Upper lobe of left lung (tissue), 6 donors: ENCODE measurements around the gene FAM168B. TPM values are rescaled to one million over a fixed set of nuclear protein-coding genes. Genes with fewer than 3 reads are reported as not detected.

Source experiments
- ATAC-seq, 2 donors: fragments of 200-7000 bp; cut with Tn5 transposase; one replicate each; pipeline ENCODE4 v1.9.1; 2022; ENCODE audit warnings: mild to moderate bottlenecking in 2 of 2, moderate library complexity in 2 of 2; ENCODE audit not compliant: low FRiP score in 2 of 2
- DNase-seq, 2 donors: peaks; one replicate each; pipeline ENCODE4 v3.0.0-alpha.2; 2019 to 2020
- H3K27ac ChIP-seq, 4 donors: fragments of 200-600 bp; sonication (generic); one replicate each; pipeline ENCODE4 v1.5.1; 2016 to 2019
- H3K27me3 ChIP-seq, 4 donors: fragments of 200-600 bp; sonication (generic); one replicate each; pipeline ENCODE4 v1.5.1; 2017 to 2019
- H3K36me3 ChIP-seq, 4 donors: fragments of 200-600 bp; sonication (generic); one replicate each; pipeline ENCODE4 v1.5.1; 2016 to 2019
- H3K4me1 ChIP-seq, 4 donors: fragments of 200-600 bp; sonication (generic); one replicate each; pipeline ENCODE4 v1.5.1; 2018 to 2019
- H3K4me3 ChIP-seq, 4 donors: fragments of 200-600 bp; sonication (generic); one replicate each; pipeline ENCODE4 v1.5.1; 2017 to 2019; ENCODE audit warnings: mild to moderate bottlenecking in 2 of 4, moderate library complexity in 1 of 4
- H3K9me3 ChIP-seq, 4 donors: fragments of 200-600 bp; sonication (generic); one replicate each; pipeline ENCODE4 v1.5.1; 2018 to 2019
- EP300 ChIP-seq, 4 donors: sonication (generic); formaldehyde crosslinking; IDR thresholded peaks; one replicate each; pipeline ENCODE4 v1.5.1; 2017; ENCODE audit warnings: antibody characterized with exemption in 4 of 4, control low read depth in 2 of 4
- POLR2A ChIP-seq, 4 donors: fragments of 450-650 bp; IDR thresholded peaks; one replicate each; pipeline ENCODE4 v1.5.1; 2016 to 2017; ENCODE audit warnings: antibody characterized with exemption in 4 of 4, mild to moderate bottlenecking in 2 of 4
- POLR2AphosphoS5 ChIP-seq, 2 donors: sonication (generic); formaldehyde crosslinking; IDR thresholded peaks; one replicate each; pipeline ENCODE4 v1.5.1; 2017; ENCODE audit warnings: antibody characterized with exemption in 2 of 2
- whole genome bisulfite sequencing, 2 donors: methylation state at CpG; one replicate each; pipeline ENCODE4 v1.1.5; 2017 to 2018; 5-methylcytosine and 5-hydroxymethylcytosine counted together
- total RNA-seq, 6 donors: library from RNA; depleted of rRNA in 4 of 6; stranded (reverse); fragments of >200 nt in 4 of 6; gene quantifications; one replicate each; pipeline versions ENCODE4 v1.1.0 to v1.2.1, GENCODE V29; 2016 to 2021
- TF ChIP-seq, protein P1 (sequence below), 6 experiments: fragments of 450-650 bp in 4 of 6; fragments of 200-600 bp in 2 of 6; sonication (generic) in 2 of 6; IDR thresholded peaks; one replicate each; pipeline ENCODE4 v1.5.1; 2016 to 2019; ENCODE audit warnings: antibody characterized with exemption in 6 of 6
- donor health status: DM: no; HTN: no; CAD: no; lungs with moderate emphysema.
- donor health status: DM: no; HTN: yes; CAD: no; lungs with severe emphysema.

The FAM168B gene
- total RNA-seq, 6 donors from 2014 or later: 22.0 to 86.9 (median 72.8) TPM

DNA sequence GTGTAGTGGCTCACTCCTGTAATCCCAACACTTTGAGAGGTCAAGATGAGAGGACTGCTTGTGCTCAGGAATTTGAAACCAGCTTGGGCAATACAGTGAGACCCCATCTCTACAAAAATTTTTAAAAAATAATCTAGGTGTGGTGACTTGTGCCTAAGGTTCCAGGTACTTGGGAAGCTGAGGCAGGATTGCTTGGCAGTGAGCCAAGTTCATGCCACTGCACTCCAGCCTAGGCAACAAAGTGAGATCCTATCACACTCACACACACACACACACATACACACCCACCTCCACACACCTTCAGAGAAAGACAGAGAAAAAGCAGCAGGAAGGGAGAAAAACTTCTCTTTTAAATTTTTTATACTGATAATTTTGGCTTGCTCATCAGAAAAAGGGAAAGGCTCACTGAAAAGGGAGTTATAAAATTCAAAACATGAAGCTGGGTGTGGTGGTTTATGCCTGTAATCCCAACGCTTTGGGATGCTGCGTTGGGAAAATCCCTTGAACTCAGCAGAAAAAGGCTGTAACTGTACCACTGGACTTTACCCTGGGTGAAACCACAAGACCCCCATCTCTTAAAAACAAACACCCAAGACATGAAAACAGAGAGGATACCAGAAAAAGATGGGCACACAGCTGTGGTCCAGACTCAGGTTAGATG, 25.7 kb downstream of the FAM168B start:
- peaks cover 10 to 65% (median 43%) of the 10 kb centered on the region in 4 donors for H3K36me3 ChIP-seq
- no peak for TF ChIP-seq POLR2AphosphoS5 (IDR thresholded peaks at IDR 0.05)
- no peak for TF ChIP-seq POLR2A (IDR thresholded peaks at IDR 0.05)
- TF ChIP-seq EP300 (IDR thresholded peaks at IDR 0.05): no peak

DNA sequence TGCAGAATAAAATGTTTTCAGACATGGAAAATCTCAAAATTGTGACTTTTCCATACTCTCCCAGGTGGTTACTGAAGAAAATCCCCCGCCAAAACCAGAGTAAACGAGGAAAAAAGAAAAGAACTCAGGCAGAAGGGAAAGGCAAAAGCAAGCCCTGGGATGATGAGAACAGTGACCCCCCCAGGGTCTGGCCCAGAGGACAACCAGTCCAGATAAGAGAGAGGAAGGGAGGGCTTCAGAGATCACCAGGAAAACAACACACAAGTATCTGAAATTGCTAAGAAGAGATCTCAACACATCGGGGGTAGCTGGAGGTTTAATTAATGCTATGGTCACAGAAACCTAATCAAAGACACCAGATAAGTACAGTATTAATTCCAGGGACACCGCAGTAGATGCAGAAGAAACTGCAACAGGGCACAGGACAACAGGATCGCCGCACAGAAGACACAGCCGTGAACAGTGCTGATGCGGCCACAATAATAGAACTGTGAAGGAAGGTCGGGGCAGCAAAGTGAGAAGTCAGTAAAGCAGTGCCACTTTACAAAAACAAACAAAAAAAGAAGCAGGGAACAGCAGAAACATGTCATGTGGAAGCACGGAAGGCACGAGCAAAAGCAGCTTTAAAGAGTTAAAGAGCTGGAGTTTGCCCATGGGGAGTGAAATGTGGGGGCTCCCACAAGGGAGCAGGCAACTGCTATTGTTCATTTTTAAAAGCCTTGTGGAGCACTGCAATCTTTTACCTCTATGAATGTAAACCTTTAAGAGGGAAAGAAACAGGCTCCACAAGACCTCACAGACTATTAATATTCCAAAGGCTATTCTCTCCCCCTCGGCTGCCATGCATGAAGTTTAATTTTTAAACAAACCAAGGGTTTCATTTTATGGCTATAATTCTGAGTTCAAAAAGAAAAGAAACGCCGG, 28.4 kb downstream of the FAM168B start:
- H3K36me3 ChIP-seq: peaks cover 2 to 51% (median 24%) of the 10 kb centered on the region in 4 donors
- TF ChIP-seq EP300 (IDR thresholded peaks at IDR 0.05): no peak
- TF ChIP-seq POLR2AphosphoS5 (IDR thresholded peaks at IDR 0.05): no peak
- TF ChIP-seq, protein P1, sequence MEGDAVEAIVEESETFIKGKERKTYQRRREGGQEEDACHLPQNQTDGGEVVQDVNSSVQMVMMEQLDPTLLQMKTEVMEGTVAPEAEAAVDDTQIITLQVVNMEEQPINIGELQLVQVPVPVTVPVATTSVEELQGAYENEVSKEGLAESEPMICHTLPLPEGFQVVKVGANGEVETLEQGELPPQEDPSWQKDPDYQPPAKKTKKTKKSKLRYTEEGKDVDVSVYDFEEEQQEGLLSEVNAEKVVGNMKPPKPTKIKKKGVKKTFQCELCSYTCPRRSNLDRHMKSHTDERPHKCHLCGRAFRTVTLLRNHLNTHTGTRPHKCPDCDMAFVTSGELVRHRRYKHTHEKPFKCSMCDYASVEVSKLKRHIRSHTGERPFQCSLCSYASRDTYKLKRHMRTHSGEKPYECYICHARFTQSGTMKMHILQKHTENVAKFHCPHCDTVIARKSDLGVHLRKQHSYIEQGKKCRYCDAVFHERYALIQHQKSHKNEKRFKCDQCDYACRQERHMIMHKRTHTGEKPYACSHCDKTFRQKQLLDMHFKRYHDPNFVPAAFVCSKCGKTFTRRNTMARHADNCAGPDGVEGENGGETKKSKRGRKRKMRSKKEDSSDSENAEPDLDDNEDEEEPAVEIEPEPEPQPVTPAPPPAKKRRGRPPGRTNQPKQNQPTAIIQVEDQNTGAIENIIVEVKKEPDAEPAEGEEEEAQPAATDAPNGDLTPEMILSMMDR (IDR thresholded peaks at IDR 0.05): no peak
- TF ChIP-seq POLR2A (IDR thresholded peaks at IDR 0.05): no peak
- H3K9me3 ChIP-seq: no peaks in the 10 kb centered on the region
- H3K27me3 ChIP-seq: no peaks in the 10 kb centered on the region
- no peak for ATAC-seq
- peaks cover 0 to 10% (median 2%) of the 10 kb centered on the region in 4 donors for H3K4me1 ChIP-seq
- H3K27ac ChIP-seq: no peak overlapping the region
- DNase-seq: no peak
- no peak overlapping the region for H3K4me3 ChIP-seq
- WGBS, 2 donors: 73 to 82% methylated on average over 14 of the region's 14 CpGs

More for the DNA sequence above, 25.7 kb downstream of the FAM168B start:
- no peak overlapping the region for H3K27ac ChIP-seq
- ATAC-seq: peak in 1 of 2 donors; percentile 34
- no peaks in the 10 kb centered on the region for H3K27me3 ChIP-seq
- no peak for DNase-seq
- H3K4me1 ChIP-seq: peaks cover 0 to 3% (median 0%) of the 10 kb centered on the region in 4 donors
- 72 to 82% methylated on average over 2 of the region's 2 CpGs for WGBS, 2 donors
- no peak overlapping the region for H3K4me3 ChIP-seq
- H3K9me3 ChIP-seq: no peaks in the 10 kb centered on the region

DNA sequence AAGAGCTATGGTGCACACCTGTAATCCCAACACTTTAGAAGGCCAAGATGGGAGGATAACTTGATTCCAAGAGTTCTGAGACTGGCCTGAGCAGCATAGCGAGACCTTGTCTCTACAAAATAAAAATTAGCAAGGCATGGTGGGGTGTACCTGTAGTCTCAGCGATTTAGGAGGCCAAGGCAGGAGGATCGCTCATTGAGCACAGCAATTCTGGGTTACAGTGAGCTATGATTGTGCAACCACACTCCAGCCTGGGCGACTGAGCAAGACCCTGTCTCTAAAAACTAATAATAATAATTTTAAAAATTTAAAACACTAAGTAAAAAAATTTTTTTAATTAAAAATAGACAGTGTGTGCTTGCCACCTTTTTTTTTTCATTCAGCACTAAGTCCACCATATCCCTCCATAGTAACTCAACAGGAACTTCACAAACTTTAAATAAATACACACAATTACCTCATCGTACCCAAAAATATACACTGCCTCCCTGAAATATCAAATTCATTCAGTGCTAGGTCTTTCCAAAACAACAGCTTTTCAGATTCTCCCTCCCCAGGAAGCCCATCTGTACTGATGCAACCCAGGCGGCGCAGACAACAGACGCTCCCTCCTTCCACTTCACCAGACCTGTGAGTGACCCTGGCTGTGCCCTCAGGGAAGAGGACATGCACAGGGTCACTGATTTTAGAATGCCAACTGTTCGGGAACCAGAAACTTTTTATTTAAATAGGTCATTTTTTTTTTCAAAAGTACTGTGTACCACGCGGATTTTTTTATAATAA, 29.6 kb downstream of the FAM168B start:
- DNase-seq (no peak), ATAC-seq (no peak)
- TF ChIP-seq EP300 (IDR thresholded peaks at IDR 0.05) (no peak), POLR2AphosphoS5 (IDR thresholded peaks at IDR 0.05) (no peak), POLR2A (IDR thresholded peaks at IDR 0.05) (no peak)
- TF ChIP-seq, protein P1 (IDR thresholded peaks at IDR 0.05): no peak
- H3K27me3 ChIP-seq: no peaks in the 10 kb centered on the region
- H3K4me1 ChIP-seq: peaks cover 0 to 10% (median 2%) of the 10 kb centered on the region in 4 donors
- no peak overlapping the region for H3K27ac ChIP-seq
- 88 to 89% methylated on average over 11 of the region's 11 CpGs for WGBS, 2 donors
- peaks cover 2 to 49% (median 18%) of the 10 kb centered on the region in 4 donors for H3K36me3 ChIP-seq
- H3K9me3 ChIP-seq: no peaks in the 10 kb centered on the region
- no peak overlapping the region for H3K4me3 ChIP-seq

DNA sequence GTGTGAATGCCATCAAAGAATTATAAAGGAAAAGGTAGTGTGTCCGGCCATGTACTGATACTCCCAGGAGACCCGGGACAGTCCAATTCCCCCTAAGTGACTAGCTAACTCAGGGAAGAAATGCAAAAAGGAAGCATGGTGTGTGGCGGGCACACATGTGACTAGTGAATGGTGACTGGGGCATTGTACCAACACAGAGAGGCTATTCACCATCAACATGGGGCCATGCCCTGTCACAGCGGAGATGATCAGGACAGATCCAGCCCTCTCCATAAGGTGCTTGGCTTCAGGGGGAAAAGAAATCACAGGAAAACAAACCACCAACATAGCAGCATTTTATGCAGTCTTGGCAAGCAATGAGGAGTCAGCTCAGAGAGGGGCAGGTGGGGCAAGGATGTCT, 34.3 kb downstream of the FAM168B start:
- Histone ChIP-seq H3K27ac (no peak overlapping the region), H3K9me3 (no peaks in the 10 kb centered on the region), H3K4me3 (no peak overlapping the region), H3K36me3 (peaks cover 8 to 69% (median 22%) of the 10 kb centered on the region in 4 donors), H3K4me1 (peaks cover 0 to 22% (median 0%) of the 10 kb centered on the region in 4 donors), H3K27me3 (no peaks in the 10 kb centered on the region)
- WGBS, 2 donors: 92 to 96% methylated on average over 4 of the region's 4 CpGs
- DNase-seq (no peak), ATAC-seq (no peak)
- TF ChIP-seq POLR2A (IDR thresholded peaks at IDR 0.05): no peak

DNA sequence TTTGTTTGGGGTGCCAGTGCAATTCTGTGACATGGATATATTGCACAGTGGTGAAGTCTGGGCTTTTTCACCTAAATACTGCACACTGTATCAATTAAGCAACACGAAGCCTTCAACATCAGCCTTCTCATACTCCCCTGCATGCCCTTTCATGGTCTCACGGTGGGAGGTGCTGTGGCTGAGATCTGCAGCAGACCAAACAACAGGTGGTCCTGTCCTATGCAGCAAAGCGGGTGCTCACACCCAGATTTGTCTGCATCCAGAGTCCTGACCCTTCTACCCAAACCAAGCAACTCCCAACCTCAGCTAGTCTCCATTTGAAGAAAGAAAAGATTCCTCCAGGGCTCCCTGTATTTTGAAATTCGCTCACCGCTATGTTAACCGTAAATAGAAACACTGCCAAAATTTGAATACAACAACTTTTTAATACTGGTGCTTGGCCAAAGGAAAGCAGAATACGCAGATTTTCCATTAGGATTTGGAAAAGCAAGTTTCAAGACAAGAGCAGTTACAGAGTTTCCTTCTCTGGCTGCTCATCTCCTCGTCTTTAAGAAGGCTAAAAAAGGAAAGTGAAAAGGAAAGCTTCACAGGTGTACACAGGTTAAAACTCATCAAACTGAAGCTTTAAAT, 34.9 kb downstream of the FAM168B start:
- 86 to 91% methylated on average over 8 of the region's 8 CpGs for WGBS, 2 donors
- Histone ChIP-seq H3K4me3 (no peak overlapping the region), H3K27ac (no peak overlapping the region), H3K36me3 (peaks cover 8 to 75% (median 28%) of the 10 kb centered on the region in 4 donors), H3K27me3 (no peaks in the 10 kb centered on the region), H3K4me1 (peaks cover 0 to 22% (median 0%) of the 10 kb centered on the region in 4 donors), H3K9me3 (no peaks in the 10 kb centered on the region)
- TF ChIP-seq POLR2A (IDR thresholded peaks at IDR 0.05) (no peak), POLR2AphosphoS5 (IDR thresholded peaks at IDR 0.05) (no peak), EP300 (IDR thresholded peaks at IDR 0.05) (no peak)
- TF ChIP-seq, protein P1 (IDR thresholded peaks at IDR 0.05): no peak
- ATAC-seq (no peak), DNase-seq (no peak)
